ENCODE measurements around the gene TEAD1.
A peak's percentile ranks its signal among the peaks of the same experiment; 100 is the strongest.

TEAD1 gene

DNA sequence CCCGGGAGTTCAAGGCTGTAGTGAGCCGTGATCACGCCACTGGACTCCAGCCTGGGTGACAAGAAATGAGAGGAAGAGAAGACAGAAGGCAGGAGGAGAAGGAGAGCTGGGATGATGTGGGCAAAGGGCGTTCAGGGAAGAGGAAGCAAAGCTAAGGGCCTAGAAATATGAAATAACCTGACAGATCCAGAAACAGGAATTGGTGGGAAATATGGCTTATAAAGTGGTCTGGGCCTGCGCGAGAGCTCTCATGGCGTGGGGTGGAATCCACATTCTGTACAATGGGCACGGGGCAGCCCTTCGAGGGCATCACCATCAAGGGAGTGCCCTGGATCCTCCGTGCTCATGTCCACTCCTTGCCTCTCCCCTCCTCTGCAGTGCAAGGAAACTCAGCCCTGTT, 288.1 kb downstream of the TEAD1 start:
- no peak for DNase-seq

- DNase-seq, result peak; percentile 13
These were observed 288.8 kb downstream of the TEAD1 start for GRCh38 chr11:12963051-12963450.

DNA sequence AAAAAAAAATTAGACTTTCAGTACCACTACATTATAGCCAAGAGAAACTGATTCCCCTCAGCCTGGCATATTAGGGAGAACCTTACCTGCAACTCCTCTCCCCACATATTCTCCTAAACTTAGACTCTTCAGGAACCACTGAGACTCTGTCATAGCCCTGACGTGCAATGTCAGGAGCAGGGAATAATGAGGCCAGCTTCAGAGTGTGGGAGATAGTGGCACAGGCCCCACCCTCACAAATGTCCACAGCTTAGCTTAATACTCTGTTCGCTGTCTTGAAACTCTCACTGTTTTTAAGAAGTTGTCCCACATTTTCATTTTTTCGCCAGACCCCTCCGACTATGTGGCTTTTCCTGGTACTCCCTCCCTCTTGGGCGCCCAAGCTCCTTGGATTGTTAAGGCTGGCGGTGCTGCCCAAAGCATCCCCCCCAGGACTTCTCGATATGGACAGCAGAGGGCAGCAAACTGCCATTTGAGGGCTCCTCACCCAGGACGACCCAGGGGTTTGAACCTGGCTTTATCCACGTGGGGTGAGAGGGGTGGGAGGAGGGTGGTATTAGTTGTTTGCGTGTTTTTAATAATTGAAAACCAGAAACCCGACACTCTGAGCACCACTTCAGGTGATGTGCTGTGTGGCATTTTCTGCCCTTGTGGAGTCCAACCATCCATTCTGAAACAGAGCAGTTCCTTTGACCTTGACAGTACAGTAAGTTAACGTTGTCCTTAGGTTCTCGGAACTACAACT, 289.7 kb downstream of the TEAD1 start:
- peak; percentile 81 for DNase-seq

DNA sequence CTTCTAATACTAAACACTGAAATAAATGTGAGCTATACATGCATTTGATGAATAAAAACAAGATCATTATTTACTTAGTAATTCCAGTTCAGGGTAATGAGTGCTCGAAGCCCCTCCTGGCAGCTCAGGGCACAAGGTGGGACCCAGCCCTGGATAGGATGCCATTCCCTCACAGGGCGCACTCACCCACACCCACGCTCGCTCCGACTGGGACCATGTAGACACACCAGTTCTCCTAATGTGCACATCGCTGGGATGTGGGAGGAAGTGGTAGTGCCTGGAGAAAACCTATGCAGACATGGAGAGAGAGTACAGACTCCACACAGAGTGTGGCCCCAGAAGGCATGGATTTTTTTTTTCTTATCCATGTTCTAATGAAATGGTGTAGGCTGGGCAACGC, 290.4 kb downstream of the TEAD1 start:
- DNase-seq, result no peak

DNA sequence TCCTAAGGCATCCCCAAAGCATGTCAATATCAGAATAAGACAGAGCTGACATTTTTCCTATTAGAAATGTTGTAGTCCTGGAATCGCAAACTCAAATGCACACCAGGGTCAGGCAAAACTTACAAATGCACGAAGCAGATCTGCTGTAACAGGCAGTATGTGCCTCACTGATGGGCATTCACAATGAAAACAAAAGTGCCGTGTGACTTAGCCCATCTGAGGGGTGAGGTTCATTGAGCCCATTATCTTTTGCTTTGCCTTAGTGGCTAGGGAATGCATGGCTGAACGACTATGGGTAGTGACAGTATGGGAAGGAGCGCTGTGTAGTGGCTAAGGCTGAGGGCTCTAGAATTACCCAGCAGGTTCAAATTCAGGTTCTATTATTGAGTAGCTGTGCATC, 291.8 kb downstream of the TEAD1 start:
- DNase-seq, result no peak

DNA sequence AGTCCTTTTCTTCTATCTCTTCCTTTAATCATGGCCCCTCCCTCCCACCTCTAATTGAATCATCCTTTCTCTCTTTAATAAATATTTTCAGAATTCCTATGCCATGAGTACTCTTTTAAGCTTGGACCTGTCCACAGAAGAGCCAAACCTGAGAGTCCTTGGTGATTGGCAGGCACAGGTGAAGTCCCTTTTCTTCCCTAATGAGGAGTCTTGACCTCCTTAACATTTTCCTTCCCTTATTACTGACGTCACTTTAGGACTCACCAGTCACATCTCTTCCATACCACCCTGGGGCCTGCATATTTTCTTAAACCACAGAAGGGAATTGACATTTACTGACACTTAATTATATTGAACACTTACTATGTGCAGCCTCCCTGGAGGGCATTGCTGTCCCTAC, 293.9 kb downstream of the TEAD1 start:
- no peak for DNase-seq

DNA sequence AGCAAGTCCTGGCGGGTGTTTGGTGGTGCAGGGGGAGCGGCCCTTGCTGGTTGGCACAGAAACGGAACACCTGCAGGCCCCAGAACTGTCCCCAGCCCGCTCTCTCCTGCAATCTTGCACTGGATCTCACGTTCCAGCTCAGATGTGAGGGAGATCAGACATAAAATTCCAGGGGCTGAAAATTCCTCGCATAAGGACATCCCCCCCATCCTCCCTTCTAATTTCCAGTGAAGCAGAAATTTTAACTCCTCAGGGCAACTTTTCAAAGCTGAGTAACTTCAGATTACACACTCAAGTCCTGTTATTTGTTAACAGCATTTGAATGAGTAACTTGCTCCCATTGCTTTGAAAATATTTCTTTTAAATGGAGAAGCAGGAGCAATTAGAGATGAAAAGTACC, 294.6 kb downstream of the TEAD1 start:
- DNase-seq, result no peak

DNA sequence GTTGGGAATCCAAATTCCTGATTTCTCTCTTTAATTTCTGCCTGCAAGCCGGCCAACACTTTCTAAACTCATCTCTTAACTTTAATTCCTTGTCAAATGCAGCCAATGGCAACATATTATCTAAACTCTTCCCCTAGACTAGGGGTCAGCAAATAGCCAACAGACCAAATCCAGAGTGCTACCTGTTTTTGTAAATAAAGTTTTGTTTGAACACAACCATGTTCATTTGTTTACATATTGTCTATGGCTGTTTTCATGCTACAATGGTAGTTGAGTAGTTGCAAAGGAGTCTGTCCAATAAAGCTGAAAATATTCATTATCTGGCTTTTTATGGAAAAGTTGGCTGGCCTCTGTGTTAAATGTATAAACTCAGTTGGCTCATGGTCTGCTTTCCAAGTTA, 297.7 kb downstream of the TEAD1 start:
- no peak for DNase-seq

DNA sequence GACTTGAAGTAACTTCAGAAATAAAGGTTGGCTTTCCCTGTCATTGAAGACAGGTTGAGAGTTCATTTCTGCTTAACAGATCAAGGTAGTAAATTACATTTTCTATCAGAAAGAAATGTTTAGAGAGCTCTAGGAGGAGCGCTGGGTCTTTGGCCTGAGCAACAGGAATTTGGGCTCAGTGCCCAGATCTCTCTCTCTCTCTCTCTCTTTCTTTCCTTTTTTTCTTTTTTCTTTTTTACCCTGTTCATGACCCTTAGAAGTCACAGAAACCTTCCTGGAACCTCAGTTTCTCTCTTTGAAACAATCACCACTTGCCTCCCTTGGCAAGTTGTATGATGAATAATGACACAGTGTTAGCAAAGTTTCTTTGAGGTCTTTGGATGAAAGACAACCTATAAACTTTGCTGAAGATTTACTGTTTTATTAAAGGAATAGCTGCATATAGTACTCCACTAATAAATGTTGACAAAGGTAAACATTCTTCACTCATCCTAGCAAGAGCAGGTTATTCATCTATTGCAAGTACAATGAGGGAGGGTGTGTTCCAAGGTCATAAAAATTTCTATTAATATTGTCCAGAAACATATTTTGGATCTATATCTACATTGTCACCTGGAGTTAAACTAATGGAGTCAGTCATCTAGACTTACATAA, 299.4 kb downstream of the TEAD1 start:
- DNase-seq, result no peak

- no peak for DNase-seq
These were observed 301.0 kb downstream of the TEAD1 start for GRCh38 chr11:12975195-12975594.

GRCh38 chr11:12979928-12980689, 305.9 kb downstream of the TEAD1 start:
- DNase-seq, result peak; percentile 55

- DNase-seq, result no peak
These were observed 307.7 kb downstream of the TEAD1 start for GRCh38 chr11:12981676-12982522.

DNA sequence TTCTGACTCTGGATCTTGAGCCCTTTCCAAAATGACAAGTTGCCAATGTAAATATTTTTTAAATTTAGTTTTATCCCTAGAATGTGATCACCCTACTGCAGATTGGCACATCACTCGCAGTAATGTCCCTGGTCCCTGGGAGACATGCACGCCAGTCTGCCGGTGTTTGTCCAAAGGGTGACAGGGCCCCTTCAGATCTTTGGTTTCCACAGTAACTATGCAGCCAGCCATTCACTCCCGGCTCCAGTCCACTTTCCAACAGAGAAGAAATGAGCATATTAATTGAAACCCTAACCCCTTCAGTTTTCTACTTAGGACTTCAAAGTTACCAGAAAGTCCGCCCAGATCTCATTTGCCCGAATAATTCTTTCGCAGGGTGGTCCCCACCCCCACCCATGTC, 309.1 kb downstream of the TEAD1 start:
- DNase-seq, result no peak

GRCh38 chr11:12986194-12986898, 312.1 kb downstream of the TEAD1 start:
- DNase-seq, result no peak

DNA sequence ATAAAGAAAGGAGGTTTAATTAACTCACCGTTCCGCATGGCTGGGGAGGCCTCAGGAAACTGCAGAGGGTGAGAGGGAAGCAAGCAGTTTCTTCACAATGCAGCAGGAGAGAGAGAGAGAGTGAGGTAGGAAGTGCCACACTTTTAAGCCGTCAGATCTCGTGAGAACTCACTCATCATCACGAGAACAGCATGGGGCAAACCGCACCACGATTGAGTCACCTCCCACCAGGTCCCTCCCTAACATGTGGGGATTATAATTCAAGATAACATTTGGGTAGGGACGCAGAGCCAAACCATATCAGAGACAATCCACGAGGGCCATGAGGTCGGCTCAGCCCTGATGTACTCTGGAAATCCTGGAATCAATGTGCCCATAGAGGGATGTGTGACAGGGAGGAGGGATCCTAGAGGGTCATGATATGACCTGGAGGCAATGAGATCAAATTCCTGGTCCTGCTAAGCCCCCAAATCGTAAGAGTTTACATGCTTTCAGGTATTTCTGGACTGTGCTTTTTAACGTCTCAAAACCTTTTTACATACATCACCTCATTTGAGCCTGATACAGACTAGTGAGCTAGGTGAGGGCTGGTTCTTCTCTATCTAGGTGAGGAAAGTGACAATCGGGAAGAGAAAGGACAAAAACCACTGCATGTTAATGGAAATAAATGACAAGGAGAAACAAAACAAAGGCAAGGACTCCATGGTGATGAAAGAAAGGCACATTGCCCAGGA, 315.4 kb downstream of the TEAD1 start:
- DNase-seq, result no peak

GRCh38 chr11:12990162-12990480, 315.9 kb downstream of the TEAD1 start:
- no peak for DNase-seq

DNA sequence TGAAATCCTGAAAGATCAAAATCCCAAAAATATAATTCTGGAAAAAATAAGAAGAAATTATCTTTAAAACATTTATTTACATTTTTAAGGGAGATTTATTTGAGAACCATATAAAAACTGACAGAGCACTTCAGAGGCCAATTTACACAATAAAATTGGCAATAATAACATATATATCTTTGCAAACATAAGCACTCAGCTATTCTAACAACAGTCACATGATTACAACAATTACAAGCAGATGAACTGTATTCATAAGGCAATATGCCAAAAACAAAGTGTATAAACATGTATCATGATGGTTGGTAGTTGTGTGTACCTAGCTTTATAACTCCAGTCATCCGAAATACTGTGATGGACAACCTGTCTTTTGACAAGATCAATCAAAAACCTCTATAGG, 317.2 kb downstream of the TEAD1 start:
- DNase-seq, result no peak

- no peak for DNase-seq
These were observed 319.4 kb downstream of the TEAD1 start for GRCh38 chr11:12993626-12994025.
